GM12874 (cell line): ENCODE measurements around the gene PTPRG.

Source experiments
- TF ChIP-seq, protein P1 (sequence below): IDR thresholded peaks from 2 replicates; pipeline ENCODE4 v1.5.1; 2011; ENCODE audit warnings: low read depth, mild to moderate bottlenecking, control low read depth, low read length, moderate library complexity; ENCODE audit not compliant: insufficient read depth

The PTPRG gene

DNA sequence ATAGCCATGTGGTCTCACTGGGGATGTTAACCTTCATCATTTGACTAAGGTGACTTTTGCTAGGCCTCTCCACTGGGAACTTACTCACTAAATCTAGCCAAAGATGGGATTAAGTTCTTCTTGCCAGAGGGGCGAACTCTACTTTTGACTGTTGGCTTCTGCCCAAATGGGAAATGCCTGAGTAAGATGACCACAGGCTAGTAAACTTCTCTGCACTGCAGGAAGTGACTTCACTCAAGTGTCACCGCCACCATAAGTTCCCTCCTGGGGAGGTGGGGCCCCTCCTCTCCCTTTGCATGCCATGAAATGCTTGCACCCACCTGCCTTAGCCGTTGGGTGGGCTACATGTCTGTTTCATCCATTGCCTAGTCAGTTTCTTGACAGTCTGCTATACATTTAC is 423.6 kb downstream of the PTPRG start:
- TF ChIP-seq, protein P1, sequence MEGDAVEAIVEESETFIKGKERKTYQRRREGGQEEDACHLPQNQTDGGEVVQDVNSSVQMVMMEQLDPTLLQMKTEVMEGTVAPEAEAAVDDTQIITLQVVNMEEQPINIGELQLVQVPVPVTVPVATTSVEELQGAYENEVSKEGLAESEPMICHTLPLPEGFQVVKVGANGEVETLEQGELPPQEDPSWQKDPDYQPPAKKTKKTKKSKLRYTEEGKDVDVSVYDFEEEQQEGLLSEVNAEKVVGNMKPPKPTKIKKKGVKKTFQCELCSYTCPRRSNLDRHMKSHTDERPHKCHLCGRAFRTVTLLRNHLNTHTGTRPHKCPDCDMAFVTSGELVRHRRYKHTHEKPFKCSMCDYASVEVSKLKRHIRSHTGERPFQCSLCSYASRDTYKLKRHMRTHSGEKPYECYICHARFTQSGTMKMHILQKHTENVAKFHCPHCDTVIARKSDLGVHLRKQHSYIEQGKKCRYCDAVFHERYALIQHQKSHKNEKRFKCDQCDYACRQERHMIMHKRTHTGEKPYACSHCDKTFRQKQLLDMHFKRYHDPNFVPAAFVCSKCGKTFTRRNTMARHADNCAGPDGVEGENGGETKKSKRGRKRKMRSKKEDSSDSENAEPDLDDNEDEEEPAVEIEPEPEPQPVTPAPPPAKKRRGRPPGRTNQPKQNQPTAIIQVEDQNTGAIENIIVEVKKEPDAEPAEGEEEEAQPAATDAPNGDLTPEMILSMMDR = no peak

DNA sequence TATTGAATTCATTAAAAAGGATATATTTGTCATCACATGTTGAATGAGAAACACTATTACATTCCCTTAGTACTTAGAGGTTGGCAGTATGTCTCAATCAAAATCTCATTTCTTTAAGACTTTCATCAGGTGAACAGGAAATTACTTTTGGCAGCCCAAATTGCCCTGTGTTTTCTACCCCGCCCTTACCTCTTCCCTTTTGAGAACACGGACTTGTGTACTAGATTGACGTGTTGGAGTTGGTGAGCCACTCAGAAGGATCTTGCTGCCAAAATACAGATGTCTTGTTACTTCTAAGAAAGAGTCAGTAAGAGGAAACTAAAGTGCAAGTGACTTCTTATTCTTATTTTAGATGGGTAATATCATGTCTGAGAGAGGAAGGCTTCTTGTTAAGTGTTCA is 425.1 kb downstream of the PTPRG start:
- TF ChIP-seq, protein P1 = no peak

DNA sequence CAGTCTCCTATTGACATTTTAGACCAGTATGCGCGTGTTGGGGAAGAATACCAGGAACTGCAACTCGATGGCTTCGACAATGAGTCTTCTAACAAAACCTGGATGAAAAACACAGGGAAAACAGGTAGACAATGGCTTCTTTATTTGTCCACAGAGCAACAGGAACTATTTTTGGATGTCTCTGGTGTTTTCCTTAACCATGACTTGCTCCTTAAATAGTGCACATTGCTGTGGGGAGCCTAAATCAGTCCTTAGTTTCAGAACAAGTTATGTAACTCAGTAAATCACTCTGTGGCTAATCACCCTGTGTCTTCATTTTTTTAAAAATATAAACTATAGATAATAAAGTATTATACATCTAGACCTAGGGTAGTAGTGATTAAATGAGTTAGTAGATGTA is 428.3 kb downstream of the PTPRG start:
- TF ChIP-seq, protein P1 = no peak

DNA sequence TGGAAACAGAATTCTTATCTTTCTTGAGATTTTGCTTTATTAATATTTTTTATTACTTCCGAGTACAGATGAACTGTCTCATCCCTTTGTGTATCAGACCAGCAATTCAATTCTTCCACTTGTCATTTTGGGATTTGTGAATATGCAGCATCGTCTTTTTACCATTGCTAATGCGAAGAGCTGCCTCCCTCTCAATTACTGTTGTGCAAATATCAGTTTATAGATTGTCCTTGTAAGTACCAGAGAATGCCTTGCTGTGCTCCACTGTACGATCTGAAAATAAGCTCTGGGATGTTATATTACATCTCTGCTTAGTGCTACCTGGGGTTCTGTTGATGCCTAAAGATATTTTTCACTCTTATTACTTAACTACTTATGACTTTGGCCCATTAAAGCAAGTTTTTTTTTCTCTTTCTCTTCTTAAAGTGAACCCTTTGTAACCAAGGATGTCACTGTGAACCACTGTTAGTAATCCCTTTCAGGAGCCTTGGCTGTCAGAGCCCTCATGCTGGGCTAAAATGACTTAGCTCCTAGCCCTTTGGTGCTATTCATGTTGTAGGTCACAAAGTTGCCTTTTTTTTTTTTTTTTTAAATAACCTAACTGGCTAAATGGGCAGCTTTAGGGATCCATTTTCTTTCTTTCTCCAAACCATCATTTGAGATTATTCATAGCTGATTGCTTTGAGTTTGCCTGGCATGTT is 429.1 kb downstream of the PTPRG start:
- TF ChIP-seq, protein P1 = no peak

DNA sequence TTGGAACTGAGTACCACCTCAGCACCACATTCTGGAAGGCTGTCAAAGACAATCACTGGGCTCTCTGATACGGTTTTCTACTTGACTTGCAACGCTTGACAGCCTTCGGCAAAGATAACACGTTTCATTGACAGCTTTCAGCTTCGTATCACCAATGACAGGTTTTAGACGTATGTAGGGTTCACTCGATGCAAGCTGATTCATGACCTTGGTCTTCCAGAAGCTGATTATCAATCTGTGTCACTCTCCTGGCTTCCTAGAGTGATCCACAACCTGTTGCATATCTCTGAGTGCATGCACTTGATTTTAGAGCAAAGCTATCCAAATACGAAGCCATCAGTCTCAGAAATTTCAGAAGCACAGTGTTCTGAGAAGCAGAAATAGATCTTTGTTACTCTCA is 430.3 kb downstream of the PTPRG start:
- TF ChIP-seq, protein P1 = no peak

DNA sequence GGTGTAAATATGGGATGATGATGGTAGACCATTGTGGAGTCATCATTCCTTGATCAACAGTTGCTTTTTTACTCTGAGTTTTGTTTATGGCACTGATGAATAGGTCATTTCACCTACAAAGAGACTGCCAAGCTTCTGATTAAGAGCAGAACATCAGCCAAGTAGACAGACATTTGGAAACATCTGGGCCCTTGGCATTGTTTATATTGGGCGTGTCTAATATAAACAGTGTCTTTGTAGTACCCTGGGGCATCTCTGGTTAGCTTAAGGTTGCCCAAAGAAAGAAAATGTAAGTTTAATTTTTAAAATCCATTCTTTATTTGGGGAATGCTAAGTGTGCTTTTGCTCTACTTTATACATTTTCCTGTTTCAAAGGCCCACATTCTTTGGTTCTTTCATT is 435.0 kb downstream of the PTPRG start:
- TF ChIP-seq, protein P1 = no peak

DNA sequence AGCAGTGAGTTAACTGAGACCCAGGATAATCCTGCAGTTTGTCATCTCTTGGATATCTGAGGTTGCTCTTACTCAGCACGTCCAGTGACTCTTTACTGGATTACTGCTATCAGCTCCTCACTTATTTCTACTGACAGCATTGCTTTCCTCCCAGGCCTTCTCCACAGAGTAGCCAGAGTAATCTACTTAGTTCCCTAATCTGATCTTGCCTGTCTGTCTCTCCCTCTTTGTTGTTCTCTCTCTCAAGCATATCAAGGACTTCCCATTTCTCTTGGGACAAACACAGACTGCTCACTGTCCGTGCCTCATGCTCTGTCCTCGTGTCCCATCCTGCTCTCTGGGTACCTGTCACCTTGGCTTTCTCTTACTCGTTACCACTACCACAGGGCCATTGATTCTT is 435.7 kb downstream of the PTPRG start:
- TF ChIP-seq, protein P1 = no peak
